ENCODE data around the gene PEPD.

Gene PEPD

DNA sequence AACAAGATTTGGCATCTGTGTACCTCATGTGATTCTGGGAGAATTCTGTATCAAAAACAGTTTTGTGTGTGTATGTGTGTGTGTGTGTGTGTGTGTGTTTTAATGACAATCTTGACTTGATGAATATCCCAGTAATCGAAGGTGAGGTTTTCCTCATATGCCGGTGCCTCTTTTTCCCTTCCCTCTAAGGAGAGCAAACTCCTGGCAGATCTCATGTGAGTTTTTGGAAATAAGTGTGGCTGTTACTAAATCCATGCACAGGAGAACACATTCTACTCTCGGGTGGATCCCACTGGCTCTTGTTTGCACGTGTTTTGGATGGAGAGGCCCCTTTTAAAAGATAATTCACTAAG lies 177.0 kb downstream of the PEPD start:
- WGBS (ENCODE audit: insufficient coverage), result 0% methylated on average over 1 of the region's 4 CpGs
- Histone ChIP-seq H3K27ac (ENCODE audit: insufficient read depth in 1 of 2, low read depth in 1 of 2, low read length in 2 of 2, poor library complexity in 1 of 2, severe bottlenecking in 2 of 2) (no peak overlapping the region), H3K4me3 (ENCODE audit: control insufficient read depth in 1 of 7, extremely low read depth in 1 of 7, insufficient read depth in 4 of 7, low read depth in 2 of 7, low read length in 6 of 7) (no peak overlapping the region), H3K9me3 (ENCODE audit: control extremely low read depth in 1 of 5, control insufficient read depth in 4 of 5, insufficient read depth in 2 of 5, low read depth in 1 of 5, low read length in 4 of 5) (no peaks in the 10 kb centered on the region), H3K27me3 (replicated peaks in 2 of 5; ENCODE audit: control insufficient read depth in 4 of 5, insufficient read depth in 5 of 5, low read length in 4 of 5) (peaks cover 0 to 12% (median 7%) of the 10 kb centered on the region in 5 experiments), H3K4me1 (ENCODE audit: control extremely low read depth in 1 of 4, control insufficient read depth in 4 of 4, insufficient read depth in 4 of 4, low read length in 3 of 4) (peaks cover 0 to 4% (median 0%) of the 10 kb centered on the region in 4 experiments), H3K36me3 (ENCODE audit: control insufficient read depth in 4 of 4, insufficient read depth in 4 of 4, low read length in 3 of 4) (no peaks in the 10 kb centered on the region)
- POLR2A ChIA-PET, result no interaction called here
- CTCF ChIA-PET, result interaction anchor here (0.7 kb wide), 1 partner anchor 10 kb away, joined by 3 read pairs; no protein-coding TSS in a partner anchor
- DNase-seq, result no peak

GRCh38 chr19:33343859-33344572 lies 177.6 kb downstream of the PEPD start:
- H3K9me3 ChIP-seq (ENCODE audit: control extremely low read depth in 1 of 5, control insufficient read depth in 4 of 5, insufficient read depth in 2 of 5, low read depth in 1 of 5, low read length in 4 of 5), result no peaks in the 10 kb centered on the region
- no peak overlapping the region for H3K4me3 ChIP-seq (ENCODE audit: control insufficient read depth in 1 of 7, extremely low read depth in 1 of 7, insufficient read depth in 4 of 7, low read depth in 2 of 7, low read length in 6 of 7)
- WGBS (ENCODE audit: insufficient coverage), result 59% methylated on average over 8 of the region's 12 CpGs
- ChIA-PET CTCF (interaction anchor here (0.7 kb wide), 1 partner anchor 11 kb away, joined by 3 read pairs; no protein-coding TSS in a partner anchor), POLR2A (no interaction called here)
- no peaks in the 10 kb centered on the region for H3K36me3 ChIP-seq (ENCODE audit: control insufficient read depth in 4 of 4, insufficient read depth in 4 of 4, low read length in 3 of 4)
- no peak overlapping the region for H3K27ac ChIP-seq (ENCODE audit: insufficient read depth in 1 of 2, low read depth in 1 of 2, low read length in 2 of 2, poor library complexity in 1 of 2, severe bottlenecking in 2 of 2)
- H3K27me3 ChIP-seq (replicated peaks in 2 of 5; ENCODE audit: control insufficient read depth in 4 of 5, insufficient read depth in 5 of 5, low read length in 4 of 5), result peaks cover 0 to 12% (median 7%) of the 10 kb centered on the region in 5 experiments
- peaks cover 0 to 4% (median 0%) of the 10 kb centered on the region in 4 experiments for H3K4me1 ChIP-seq (ENCODE audit: control extremely low read depth in 1 of 4, control insufficient read depth in 4 of 4, insufficient read depth in 4 of 4, low read length in 3 of 4)
- DNase-seq, result no peak

DNA sequence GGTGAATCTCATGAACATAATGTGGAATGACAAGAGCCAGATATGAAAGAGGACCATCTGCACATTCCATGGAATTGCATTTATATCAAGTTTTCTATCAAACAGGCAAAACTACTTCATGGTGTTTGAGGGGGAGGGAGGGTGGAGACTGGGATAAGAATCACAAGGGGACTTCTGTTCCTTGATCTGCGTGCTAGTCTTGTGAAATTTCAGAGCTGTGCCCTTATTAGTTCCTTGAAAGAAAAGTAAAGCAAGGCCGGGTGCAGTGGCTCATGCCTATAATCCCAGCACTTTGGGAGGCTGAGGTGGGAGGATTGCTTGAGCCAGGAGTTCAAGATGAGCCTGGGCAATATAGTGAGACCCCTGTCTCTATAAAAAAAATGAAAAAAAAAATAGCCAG lies 178.3 kb downstream of the PEPD start:
- 100% methylated on average over 2 of the region's 2 CpGs for WGBS (ENCODE audit: insufficient coverage)
- Histone ChIP-seq H3K27ac (ENCODE audit: insufficient read depth in 1 of 2, low read depth in 1 of 2, low read length in 2 of 2, poor library complexity in 1 of 2, severe bottlenecking in 2 of 2) (no peak overlapping the region), H3K4me3 (ENCODE audit: control insufficient read depth in 1 of 7, extremely low read depth in 1 of 7, insufficient read depth in 4 of 7, low read depth in 2 of 7, low read length in 6 of 7) (no peak overlapping the region), H3K9me3 (ENCODE audit: control extremely low read depth in 1 of 5, control insufficient read depth in 4 of 5, insufficient read depth in 2 of 5, low read depth in 1 of 5, low read length in 4 of 5) (no peaks in the 10 kb centered on the region), H3K36me3 (ENCODE audit: control insufficient read depth in 4 of 4, insufficient read depth in 4 of 4, low read length in 3 of 4) (no peaks in the 10 kb centered on the region), H3K27me3 (replicated peaks in 2 of 5; ENCODE audit: control insufficient read depth in 4 of 5, insufficient read depth in 5 of 5, low read length in 4 of 5) (peaks cover 0 to 12% (median 7%) of the 10 kb centered on the region in 5 experiments), H3K4me1 (ENCODE audit: control extremely low read depth in 1 of 4, control insufficient read depth in 4 of 4, insufficient read depth in 4 of 4, low read length in 3 of 4) (no peaks in the 10 kb centered on the region)
- no peak for DNase-seq
- ChIA-PET CTCF (no interaction called here), POLR2A (no interaction called here)

- H3K4me3 ChIP-seq (ENCODE audit: control insufficient read depth in 1 of 7, extremely low read depth in 1 of 7, insufficient read depth in 4 of 7, low read depth in 2 of 7, low read length in 6 of 7), result no peak overlapping the region
- ChIA-PET POLR2A (no interaction called here), CTCF (no interaction called here)
- H3K27me3 ChIP-seq (replicated peaks in 2 of 5; ENCODE audit: control insufficient read depth in 4 of 5, insufficient read depth in 5 of 5, low read length in 4 of 5), result peaks cover 0 to 12% (median 3%) of the 10 kb centered on the region in 5 experiments
- H3K27ac ChIP-seq (ENCODE audit: insufficient read depth in 1 of 2, low read depth in 1 of 2, low read length in 2 of 2, poor library complexity in 1 of 2, severe bottlenecking in 2 of 2), result no peak overlapping the region
- 71% methylated on average over 2 of the region's 2 CpGs for WGBS (ENCODE audit: insufficient coverage)
- H3K9me3 ChIP-seq (ENCODE audit: control extremely low read depth in 1 of 5, control insufficient read depth in 4 of 5, insufficient read depth in 2 of 5, low read depth in 1 of 5, low read length in 4 of 5), result no peaks in the 10 kb centered on the region
- DNase-seq, result no peak
- no peaks in the 10 kb centered on the region for H3K36me3 ChIP-seq (ENCODE audit: control insufficient read depth in 4 of 4, insufficient read depth in 4 of 4, low read length in 3 of 4)
- H3K4me1 ChIP-seq (ENCODE audit: control extremely low read depth in 1 of 4, control insufficient read depth in 4 of 4, insufficient read depth in 4 of 4, low read length in 3 of 4), result no peaks in the 10 kb centered on the region
These were observed 180.6 kb downstream of the PEPD start for GRCh38 chr19:33340991-33341390.

GRCh38 chr19:33339016-33339984 lies 182.3 kb downstream of the PEPD start:
- POLR2A ChIA-PET, result no interaction called here
- H3K9me3 ChIP-seq (ENCODE audit: control extremely low read depth in 1 of 5, control insufficient read depth in 4 of 5, insufficient read depth in 2 of 5, low read depth in 1 of 5, low read length in 4 of 5), result no peaks in the 10 kb centered on the region
- H3K36me3 ChIP-seq (ENCODE audit: control insufficient read depth in 4 of 4, insufficient read depth in 4 of 4, low read length in 3 of 4), result no peaks in the 10 kb centered on the region
- no peaks in the 10 kb centered on the region for H3K4me1 ChIP-seq (ENCODE audit: control extremely low read depth in 1 of 4, control insufficient read depth in 4 of 4, insufficient read depth in 4 of 4, low read length in 3 of 4)
- H3K27me3 ChIP-seq (replicated peaks in 2 of 5; ENCODE audit: control insufficient read depth in 4 of 5, insufficient read depth in 5 of 5, low read length in 4 of 5), result peaks cover 0 to 9% (median 2%) of the 10 kb centered on the region in 5 experiments
- no peak overlapping the region for H3K27ac ChIP-seq (ENCODE audit: insufficient read depth in 1 of 2, low read depth in 1 of 2, low read length in 2 of 2, poor library complexity in 1 of 2, severe bottlenecking in 2 of 2)
- CTCF ChIA-PET, result interaction anchor here (1.6 kb wide), 1 partner anchor 93 kb away, joined by 3 read pairs; no protein-coding TSS in a partner anchor
- peak in 2 of 3 donors; percentile 40 to 57 for DNase-seq
- 96% methylated on average over 5 of the region's 8 CpGs for WGBS (ENCODE audit: insufficient coverage)
- H3K4me3 ChIP-seq (ENCODE audit: control insufficient read depth in 1 of 7, extremely low read depth in 1 of 7, insufficient read depth in 4 of 7, low read depth in 2 of 7, low read length in 6 of 7), result no peak overlapping the region

All from common myeloid progenitor, CD34-positive (primary cell).